ENCODE measurements around the gene NPHS1.
"Not testable (repeated sequence)": the region's sequence is repeated elsewhere in the genome, so short reads cannot be mapped to it uniquely, and the experiment has no call there.

Gene NPHS1

DNA sequence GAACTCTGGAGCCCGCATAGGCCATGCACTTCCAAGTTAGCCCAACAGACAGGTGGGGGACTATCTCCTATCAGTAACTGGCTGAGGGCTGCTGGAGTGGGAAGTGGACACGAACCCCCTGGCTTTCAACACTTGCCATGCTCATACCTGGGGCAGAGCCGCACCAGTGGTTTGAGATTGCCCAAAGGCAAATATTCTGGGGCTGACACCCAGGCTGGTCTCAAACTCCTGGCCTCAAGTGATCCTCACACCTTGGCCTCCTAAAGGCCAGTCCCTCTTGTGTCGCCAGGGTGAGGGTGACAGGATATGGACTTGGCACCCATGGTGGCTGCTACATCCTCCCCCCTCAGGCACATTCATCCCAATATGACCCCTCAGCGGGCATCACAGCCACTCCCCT, 34.9 kb upstream of the NPHS1 start:
- Mint-ChIP-seq H3K27ac (peak overlapping the region; percentile 84), H3K36me3 (peaks cover 80% of the 10 kb centered on the region), H3K9me3 (no peaks in the 10 kb centered on the region), H3K4me3 (no peak overlapping the region), H3K4me1 (peaks cover 24% of the 10 kb centered on the region)
- DNase-seq (ENCODE audit: low spot score in 2 of 2) (no peak), ATAC-seq (no peak)

GRCh38 chr19:35885904-35886303, 33.6 kb upstream of the NPHS1 start:
- H3K4me3 Mint-ChIP-seq, result no peak overlapping the region
- DNase-seq (ENCODE audit: low spot score in 2 of 2) (no peak), ATAC-seq (no peak)
- H3K36me3 Mint-ChIP-seq, result peaks cover 67% of the 10 kb centered on the region
- H3K4me1 Mint-ChIP-seq, result peaks cover 24% of the 10 kb centered on the region
- H3K9me3 Mint-ChIP-seq, result no peaks in the 10 kb centered on the region
- H3K27ac Mint-ChIP-seq, result peak overlapping the region; percentile 48

- Mint-ChIP-seq H3K36me3 (peaks cover 61% of the 10 kb centered on the region), H3K27ac (peak overlapping the region; percentile 61), H3K4me3 (no peak overlapping the region), H3K9me3 (no peaks in the 10 kb centered on the region), H3K4me1 (peaks cover 24% of the 10 kb centered on the region)
- DNase-seq (ENCODE audit: low spot score in 2 of 2) (no peak), ATAC-seq (no peak)
Observed at GRCh38 chr19:35885225-35885738, 33.0 kb upstream of the NPHS1 start.

DNA sequence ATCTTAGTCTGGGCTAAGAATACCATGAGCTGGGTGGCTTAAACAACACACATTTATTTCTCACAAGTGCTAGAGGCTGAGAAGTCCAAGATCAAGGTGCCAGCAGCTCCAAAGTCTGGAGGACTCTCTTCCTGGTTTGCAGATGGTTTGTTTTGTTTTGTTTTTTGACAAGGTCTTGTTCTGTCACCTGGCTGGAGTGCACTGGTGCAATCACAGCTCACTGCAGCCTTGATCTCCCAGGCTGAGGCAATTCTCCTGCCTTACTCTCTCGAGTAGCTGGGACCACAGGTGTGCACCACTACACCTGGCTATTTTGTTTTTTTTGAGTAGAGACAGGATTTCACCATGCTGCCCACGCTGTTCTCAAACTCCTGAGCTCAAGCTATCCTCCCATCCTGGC, 31.6 kb upstream of the NPHS1 start:
- ATAC-seq (no peak), DNase-seq (ENCODE audit: low spot score in 2 of 2) (no peak)
- H3K9me3 Mint-ChIP-seq, result no peaks in the 10 kb centered on the region
- no peak overlapping the region for H3K4me3 Mint-ChIP-seq
- peaks cover 26% of the 10 kb centered on the region for H3K4me1 Mint-ChIP-seq
- peaks cover 53% of the 10 kb centered on the region for H3K36me3 Mint-ChIP-seq
- H3K27ac Mint-ChIP-seq, result no peak overlapping the region

DNA sequence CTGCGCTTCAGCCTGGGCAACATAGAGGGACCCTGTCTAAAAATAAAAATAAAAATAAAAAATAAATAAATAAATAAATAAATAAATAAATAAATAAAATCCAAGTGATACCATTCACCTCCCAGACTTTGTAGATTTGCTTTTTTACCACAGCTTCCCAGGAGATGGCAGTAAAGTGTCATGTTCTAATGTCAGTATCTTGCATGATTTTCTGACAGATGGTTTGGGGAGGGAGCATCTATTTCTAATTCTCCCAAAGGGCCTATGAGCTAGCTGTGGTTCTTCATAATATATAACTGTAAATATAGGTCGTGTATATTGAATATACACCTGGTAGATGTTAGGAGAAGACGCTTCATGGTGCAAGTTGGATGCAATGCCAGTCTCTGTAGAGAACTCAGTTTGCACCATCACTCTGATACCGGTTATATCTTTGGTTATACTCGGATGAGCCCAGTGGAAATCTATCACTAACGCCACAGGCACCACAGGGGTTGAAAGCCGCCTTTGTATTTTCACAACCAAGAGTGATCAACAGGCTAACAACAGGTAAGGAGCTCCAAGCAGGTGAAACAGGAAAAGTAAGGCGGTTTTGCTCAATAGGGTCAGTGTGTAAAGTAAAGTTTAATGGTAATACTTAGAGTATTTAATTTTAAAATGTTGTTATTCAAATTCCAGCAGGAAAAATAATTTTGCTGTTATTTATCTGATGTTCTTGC, 30.0 kb upstream of the NPHS1 start:
- Mint-ChIP-seq H3K4me3 (no peak overlapping the region), H3K36me3 (peaks cover 37% of the 10 kb centered on the region), H3K27ac (no peak overlapping the region), H3K4me1 (peaks cover 15% of the 10 kb centered on the region), H3K9me3 (no peaks in the 10 kb centered on the region)
- no peak for DNase-seq (ENCODE audit: low spot score in 2 of 2)
- ATAC-seq, result peak; percentile 41

DNA sequence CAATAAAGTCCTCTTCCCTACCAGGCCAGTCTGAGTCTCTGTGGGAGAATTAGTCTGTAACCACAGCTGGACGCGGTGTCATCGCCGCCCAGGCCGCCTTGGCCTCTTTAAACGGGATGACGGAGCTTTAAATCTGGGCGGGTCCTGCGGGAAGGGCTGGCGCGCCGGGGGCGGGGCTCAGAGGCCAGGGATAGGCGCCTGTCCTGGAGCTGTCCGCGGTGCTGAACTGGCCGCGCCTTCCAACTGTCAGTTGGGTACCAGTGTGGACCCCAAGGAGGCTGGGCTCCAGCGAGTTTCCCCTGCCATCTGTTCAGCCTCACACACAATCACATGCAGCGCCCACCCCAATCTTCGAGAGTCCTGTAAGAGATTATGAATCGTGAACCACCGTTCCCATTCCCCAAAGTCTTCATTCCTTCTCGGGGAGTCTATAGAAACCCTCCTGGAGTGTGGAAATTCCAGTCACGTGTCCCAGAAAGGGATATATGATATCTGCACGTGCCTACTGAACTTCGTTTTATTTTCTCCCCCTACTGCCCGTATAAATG, 27.5 kb upstream of the NPHS1 start:
- DNase-seq (ENCODE audit: low spot score in 2 of 2) (peak; percentile 84 to 92), ATAC-seq (peak; percentile 86)
- Mint-ChIP-seq H3K27ac (no peak overlapping the region), H3K9me3 (no peaks in the 10 kb centered on the region), H3K4me3 (no peak overlapping the region), H3K4me1 (peaks cover 9% of the 10 kb centered on the region), H3K36me3 (peaks cover 15% of the 10 kb centered on the region)

- no peak for ATAC-seq
- no peak overlapping the region for H3K4me3 Mint-ChIP-seq
Observed at GRCh38 chr19:35879068-35879467, 26.8 kb upstream of the NPHS1 start.

DNA sequence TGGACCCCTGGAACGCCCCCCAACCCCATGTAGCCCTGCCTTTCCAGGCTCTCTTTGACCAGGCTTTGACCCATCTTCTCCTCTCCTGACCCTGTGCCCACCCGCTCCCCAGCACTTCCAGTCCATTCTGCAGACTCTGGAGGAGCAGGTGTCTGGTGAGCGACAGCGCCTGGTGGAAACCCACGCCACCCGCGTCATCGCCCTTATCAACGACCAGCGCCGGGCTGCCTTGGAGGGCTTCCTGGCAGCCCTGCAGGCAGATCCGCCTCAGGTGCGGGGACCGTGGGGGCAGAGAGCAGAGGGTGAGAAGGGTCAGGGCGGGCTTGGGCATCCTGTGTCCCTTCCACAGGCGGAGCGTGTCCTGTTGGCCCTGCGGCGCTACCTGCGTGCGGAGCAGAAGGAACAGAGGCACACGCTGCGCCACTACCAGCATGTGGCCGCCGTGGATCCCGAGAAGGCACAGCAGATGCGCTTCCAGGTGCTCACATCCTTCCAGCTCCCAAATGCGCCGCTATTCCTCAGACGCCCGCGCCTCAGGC, 22.2 kb upstream of the NPHS1 start:
- no peak for DNase-seq (ENCODE audit: low spot score in 2 of 2)
- Mint-ChIP-seq H3K27ac (no peak overlapping the region), H3K9me3 (no peaks in the 10 kb centered on the region), H3K4me3 (no peak overlapping the region), H3K36me3 (peaks cover 1% of the 10 kb centered on the region), H3K4me1 (peaks cover 11% of the 10 kb centered on the region)
- ATAC-seq, result no peak

More at GRCh38 chr19:35879068-35879467, 26.8 kb upstream of the NPHS1 start:
- Mint-ChIP-seq H3K27ac (no peak overlapping the region), H3K36me3 (peaks cover 9% of the 10 kb centered on the region), H3K4me1 (peaks cover 9% of the 10 kb centered on the region), H3K9me3 (no peaks in the 10 kb centered on the region)
- DNase-seq (ENCODE audit: low spot score in 2 of 2), result no peak

- Mint-ChIP-seq H3K4me1 (peaks cover 25% of the 10 kb centered on the region), H3K9me3 (no peaks in the 10 kb centered on the region), H3K36me3 (no peaks in the 10 kb centered on the region), H3K4me3 (no peak overlapping the region), H3K27ac (no peak overlapping the region)
- no peak for ATAC-seq
- DNase-seq (ENCODE audit: low spot score in 2 of 2), result no peak
Observed at GRCh38 chr19:35872180-35872579, 19.9 kb upstream of the NPHS1 start.

DNA sequence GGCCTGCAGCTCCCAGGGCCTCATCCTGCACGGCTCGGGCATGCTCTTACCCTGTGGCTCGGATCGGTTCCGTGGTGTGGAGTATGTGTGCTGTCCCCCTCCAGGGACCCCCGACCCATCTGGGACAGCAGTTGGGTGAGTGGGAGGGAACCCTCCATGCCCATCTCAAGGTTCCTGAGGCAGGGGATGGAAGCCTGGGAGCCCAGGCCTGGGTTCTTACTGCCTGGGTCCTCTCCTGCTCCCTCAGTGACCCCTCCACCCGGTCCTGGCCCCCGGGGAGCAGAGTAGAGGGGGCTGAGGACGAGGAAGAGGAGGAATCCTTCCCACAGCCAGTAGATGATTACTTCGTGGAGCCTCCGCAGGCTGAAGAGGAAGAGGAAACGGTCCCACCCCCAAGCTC, 19.3 kb upstream of the NPHS1 start:
- Mint-ChIP-seq H3K9me3 (no peaks in the 10 kb centered on the region), H3K27ac (no peak overlapping the region)
- ATAC-seq, result no peak

DNA sequence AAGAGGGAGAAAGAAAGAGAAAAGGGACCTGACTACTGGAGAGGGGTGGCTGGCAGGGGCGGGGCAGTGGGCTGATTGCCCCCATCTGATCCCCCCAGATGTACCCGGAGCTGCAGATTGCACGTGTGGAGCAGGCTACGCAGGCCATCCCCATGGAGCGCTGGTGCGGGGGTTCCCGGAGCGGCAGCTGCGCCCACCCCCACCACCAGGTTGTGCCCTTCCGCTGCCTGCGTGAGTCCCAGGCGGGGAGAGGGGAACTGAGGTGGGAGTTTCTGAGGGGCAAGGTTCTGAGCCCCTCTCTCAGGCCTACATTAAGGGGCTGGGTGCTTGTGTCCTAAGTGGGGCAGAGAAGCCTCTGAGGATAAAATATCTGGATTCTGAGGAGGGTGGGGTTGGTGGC, 18.5 kb upstream of the NPHS1 start:
- no peak overlapping the region for H3K4me3 Mint-ChIP-seq
- DNase-seq (ENCODE audit: low spot score in 2 of 2), result no peak
- H3K4me1 Mint-ChIP-seq, result peaks cover 25% of the 10 kb centered on the region
- H3K9me3 Mint-ChIP-seq, result no peaks in the 10 kb centered on the region
- no peak overlapping the region for H3K27ac Mint-ChIP-seq
- ATAC-seq, result no peak
- H3K36me3 Mint-ChIP-seq, result no peaks in the 10 kb centered on the region

More for the DNA sequence above, 19.3 kb upstream of the NPHS1 start:
- H3K36me3 Mint-ChIP-seq, result no peaks in the 10 kb centered on the region
- H3K4me3 Mint-ChIP-seq, result no peak overlapping the region
- H3K4me1 Mint-ChIP-seq, result peaks cover 25% of the 10 kb centered on the region
- DNase-seq (ENCODE audit: low spot score in 2 of 2), result no peak

- H3K36me3 Mint-ChIP-seq; DNase-seq (ENCODE audit: low spot score in 2 of 2); ATAC-seq; H3K27ac Mint-ChIP-seq; H3K9me3 Mint-ChIP-seq: not testable (repeated sequence)
- Mint-ChIP-seq H3K4me1 (peaks cover 25% of the 10 kb centered on the region), H3K4me3 (peak overlapping the region; percentile 66)
Observed at GRCh38 chr19:35870124-35870736, 17.9 kb upstream of the NPHS1 start.

GRCh38 chr19:35869327-35870123, 17.2 kb upstream of the NPHS1 start:
- peak overlapping the region; percentile 66 for H3K4me3 Mint-ChIP-seq
- peaks cover 25% of the 10 kb centered on the region for H3K4me1 Mint-ChIP-seq
- H3K9me3 Mint-ChIP-seq, result no peaks in the 10 kb centered on the region
- peak; percentile 89 for ATAC-seq
- DNase-seq (ENCODE audit: low spot score in 2 of 2), result peak; percentile 65 to 90
- no peaks in the 10 kb centered on the region for H3K36me3 Mint-ChIP-seq
- H3K27ac Mint-ChIP-seq, result no peak overlapping the region

DNA sequence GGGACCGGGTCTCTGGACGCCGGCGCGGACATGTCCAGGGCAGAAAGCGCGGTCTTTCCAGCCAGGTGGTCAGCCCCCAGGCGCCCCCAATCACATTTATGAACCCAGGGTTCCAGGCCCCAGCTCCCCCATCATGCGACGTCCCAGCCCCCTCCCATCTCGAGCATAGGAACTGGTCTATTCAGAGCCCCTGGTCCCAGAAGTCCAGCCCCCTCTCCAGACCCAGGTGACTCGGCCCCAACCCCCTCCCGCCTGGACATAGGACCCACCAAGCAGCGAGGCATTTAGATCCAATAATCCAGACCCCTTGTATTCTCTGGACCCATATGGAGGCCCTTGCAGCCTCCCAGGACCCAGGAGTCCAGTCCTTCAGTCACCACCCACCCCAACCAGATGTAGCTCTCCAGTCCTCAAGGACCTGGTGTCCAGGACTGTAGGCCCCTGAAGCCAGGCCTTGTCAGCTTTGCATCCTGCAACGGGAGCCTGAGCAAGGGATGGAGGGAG, 16.6 kb upstream of the NPHS1 start:
- DNase-seq (ENCODE audit: low spot score in 2 of 2) (no peak), ATAC-seq (no peak)
- peak overlapping the region; percentile 66 for H3K4me3 Mint-ChIP-seq
- no peak overlapping the region for H3K27ac Mint-ChIP-seq
- H3K9me3 Mint-ChIP-seq, result no peaks in the 10 kb centered on the region
- peaks cover 25% of the 10 kb centered on the region for H3K4me1 Mint-ChIP-seq
- no peaks in the 10 kb centered on the region for H3K36me3 Mint-ChIP-seq

Data from stimulated activated effector memory CD8-positive, alpha-beta T cell treated with anti-CD3 and anti-CD28 coated beads, Interleukin-12 subunit alpha, Interleukin-12 subunit beta, amount 100 ng/mL, for 72 hours (primary cell).